Activated CD4-positive, alpha-beta T cell treated with anti-CD3 and anti-CD28 coated beads for 48 hours (primary cell): Measurements from ENCODE around the gene CYSTM1.
"Not testable (repeated sequence)": the region's sequence is repeated elsewhere in the genome, so short reads cannot be mapped to it uniquely, and the experiment has no call there.

Source experiments
- DNase-seq: peaks from one replicate; pipeline ENCODE4 v3.0.0-alpha.2; 2020

CYSTM1 gene

DNA sequence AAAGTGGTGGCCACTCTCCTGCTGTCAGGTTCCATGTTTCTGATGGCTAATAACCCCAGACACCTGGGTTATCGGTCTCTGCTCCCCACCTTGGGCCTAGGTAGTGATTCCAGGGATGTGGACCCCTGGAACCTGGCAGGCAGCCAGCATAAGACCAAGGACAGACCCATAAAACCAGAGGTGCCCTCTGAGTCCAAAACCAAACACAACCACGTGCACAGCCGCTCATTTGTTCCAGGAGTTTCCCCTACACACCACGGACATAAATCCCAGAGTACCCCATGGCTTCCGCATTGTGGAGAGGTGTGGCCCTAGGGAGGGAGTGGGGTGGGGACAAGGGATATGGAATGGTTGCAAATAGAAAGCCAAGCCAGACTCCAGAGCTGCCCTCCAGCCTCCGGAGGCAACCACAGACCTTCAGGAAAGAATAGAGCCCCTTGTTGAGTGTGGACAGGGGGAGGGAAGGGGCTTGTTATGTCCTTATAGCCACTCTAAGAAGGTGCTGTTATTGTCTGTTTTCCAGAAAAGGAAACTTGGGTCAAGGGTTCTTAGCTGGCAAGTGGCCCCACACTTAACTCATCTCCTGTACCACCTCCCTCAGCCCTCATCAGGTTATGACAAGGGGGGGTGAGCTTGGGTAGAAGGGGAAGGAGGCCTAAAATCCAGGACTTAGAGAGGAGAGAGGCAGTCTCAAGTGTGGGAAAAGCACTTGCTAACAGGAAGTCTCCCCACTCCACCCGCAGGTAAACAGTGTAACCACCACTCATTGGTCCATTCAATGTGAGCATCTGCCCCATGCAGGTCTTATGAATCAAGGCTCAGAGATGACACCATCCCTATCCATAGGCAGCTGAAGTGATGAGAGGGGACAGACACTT, 23.6 kb upstream of the CYSTM1 start:
- no peak for DNase-seq

DNA sequence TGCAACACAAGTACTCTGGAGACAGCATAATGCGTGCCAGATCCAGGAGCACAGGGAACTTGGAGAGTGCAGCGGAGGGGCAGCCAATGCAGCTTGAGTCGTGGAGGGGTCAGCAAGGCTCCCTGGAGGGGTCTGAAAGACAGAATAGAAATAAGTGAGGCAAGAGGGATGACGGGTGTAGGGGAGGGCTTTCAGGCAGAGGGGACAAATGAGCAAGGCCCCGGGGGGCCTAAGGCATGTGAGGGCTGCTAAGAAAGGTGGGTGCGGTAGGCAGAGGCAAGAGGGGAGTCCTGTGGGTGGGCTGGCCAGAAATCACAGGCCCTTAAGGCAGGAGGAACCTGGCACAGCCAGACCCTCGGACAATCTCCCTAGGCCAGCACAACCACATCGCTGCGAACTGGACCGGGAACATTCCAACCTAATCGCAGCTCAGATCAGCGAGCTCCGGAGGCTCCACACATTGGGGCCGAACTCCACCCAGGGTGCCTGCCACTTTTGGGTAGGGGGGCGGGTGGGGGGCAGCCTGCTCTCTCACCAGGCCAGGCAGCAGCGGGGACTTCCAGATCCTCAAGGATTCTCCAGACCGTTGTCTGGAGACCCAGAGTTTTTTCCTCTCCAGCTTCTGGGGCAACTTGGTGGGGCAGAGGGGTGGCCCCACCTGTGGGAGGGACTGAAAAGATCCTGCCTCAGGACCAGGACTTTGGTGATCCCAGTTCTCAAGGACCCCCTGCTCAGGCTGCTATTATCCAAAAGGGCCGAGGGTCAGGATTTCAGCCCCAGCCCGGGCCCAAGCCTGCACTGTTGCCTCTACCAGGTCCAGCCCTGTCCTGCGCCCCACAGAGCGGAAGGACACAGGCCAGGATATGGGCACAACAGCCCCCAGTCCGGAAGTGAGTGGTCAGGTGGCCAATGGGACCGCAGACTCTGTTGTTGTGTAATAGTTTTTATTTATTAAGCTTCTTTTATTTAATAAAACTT, 22.7 kb upstream of the CYSTM1 start:
- no peak for DNase-seq

DNA sequence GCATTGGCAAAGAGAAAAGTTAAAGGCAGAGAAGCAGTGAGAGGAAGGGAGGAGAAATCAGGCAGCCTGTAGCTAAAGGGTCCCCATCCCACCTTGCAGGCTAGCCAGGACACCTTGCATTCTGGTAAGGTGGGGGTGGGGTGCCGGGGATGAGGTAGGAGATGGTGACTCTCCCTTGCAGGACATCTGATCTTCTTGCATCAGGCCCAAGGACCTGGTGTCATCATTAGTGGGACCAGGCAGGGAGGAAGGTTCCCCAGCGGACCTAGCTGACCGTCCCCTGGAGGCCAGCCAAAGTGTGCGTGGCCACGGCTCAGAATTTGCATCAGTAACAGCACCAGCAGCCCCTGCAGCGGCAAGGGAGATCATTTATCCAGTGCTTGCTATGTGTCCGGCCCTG, 21.7 kb upstream of the CYSTM1 start:
- DNase-seq = no peak

DNA sequence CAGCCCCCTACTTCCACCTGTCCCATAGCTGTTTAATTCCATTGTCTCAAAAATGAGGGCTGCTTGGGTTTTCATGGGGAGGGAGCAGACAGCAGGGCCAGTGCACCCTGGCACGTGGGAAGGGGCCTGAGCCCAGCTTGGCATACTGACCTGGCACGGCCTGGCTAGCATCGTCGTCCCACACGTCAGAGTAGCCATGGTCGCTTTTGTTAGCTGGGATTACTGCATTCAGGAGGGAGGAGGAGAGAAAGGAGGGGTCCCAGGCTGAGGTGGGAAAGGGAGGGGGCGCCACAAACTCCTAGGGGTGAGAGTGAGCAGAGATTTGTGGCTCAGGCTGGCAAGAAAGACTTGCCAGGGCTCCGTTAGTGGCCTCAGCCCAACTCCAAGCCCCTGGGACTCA, 21.1 kb upstream of the CYSTM1 start:
- DNase-seq = no peak

DNA sequence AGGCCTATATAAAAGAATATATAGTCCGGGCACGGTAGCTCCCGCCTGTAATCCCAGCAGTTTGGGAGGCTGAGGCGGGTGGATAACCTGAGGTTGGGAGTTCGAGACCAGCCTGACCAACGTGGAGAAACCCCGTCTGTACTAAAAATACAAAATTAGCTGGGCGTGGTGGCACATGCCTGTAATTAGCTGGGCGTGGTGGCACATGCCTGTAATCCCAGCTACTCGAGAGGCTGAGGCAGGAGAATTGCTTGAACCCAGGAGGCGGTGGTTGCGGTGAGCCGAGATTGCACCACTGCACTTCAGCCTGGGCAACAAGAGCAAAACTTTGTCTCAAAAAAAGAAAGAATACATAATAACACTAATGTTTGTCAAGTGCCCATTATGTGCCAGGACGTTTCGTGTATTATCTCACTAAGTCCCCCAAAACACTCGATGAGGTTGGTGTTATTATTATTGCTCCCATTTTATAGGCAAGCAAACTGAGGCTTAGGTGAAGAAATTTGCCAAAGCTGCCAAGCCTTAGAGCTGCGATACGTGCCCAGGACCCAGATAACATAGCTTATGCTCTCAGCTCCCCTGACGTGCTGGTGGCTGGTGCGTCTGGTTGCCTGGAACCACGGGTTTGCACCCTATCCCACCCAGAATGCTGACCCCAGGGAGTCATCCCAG, 20.1 kb upstream of the CYSTM1 start:
- DNase-seq = not testable (repeated sequence)

DNA sequence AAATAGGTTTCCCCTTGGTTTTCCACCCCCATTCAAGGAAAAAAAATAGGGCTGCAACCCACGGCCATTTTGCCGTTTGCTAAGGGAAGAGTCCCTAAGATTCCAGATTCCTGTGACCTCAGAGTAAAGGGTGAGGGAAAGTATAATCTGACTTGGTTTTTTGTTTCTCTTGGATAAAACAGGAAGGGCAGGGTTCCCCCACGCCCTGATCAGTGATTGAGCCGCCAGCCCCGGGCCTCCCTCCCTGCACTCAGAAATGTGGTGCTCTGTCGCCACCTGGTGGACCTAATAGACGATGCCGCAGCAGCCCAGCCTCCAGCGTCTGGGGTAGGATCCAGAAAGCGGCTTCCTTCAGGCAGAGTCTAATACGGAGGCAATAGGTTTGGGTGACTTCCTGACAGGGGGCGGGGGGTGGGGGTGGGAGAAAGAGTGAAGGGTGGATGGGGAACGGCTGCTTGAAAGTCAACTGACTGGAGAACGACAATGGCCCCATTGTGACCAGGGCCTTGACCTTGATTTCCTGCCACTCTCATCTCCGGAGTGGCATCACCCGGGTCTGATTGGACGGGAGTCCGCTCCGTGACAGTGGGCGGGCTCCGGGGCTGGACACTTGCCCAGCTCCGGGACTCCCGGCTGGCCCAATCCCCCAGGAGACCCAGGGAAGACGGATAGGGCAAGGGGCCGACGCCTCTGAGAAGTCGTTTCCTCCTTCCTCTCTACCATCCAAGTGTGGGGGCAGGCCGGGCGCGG, 17.8 kb upstream of the CYSTM1 start:
- peak; percentile 92 for DNase-seq

DNA sequence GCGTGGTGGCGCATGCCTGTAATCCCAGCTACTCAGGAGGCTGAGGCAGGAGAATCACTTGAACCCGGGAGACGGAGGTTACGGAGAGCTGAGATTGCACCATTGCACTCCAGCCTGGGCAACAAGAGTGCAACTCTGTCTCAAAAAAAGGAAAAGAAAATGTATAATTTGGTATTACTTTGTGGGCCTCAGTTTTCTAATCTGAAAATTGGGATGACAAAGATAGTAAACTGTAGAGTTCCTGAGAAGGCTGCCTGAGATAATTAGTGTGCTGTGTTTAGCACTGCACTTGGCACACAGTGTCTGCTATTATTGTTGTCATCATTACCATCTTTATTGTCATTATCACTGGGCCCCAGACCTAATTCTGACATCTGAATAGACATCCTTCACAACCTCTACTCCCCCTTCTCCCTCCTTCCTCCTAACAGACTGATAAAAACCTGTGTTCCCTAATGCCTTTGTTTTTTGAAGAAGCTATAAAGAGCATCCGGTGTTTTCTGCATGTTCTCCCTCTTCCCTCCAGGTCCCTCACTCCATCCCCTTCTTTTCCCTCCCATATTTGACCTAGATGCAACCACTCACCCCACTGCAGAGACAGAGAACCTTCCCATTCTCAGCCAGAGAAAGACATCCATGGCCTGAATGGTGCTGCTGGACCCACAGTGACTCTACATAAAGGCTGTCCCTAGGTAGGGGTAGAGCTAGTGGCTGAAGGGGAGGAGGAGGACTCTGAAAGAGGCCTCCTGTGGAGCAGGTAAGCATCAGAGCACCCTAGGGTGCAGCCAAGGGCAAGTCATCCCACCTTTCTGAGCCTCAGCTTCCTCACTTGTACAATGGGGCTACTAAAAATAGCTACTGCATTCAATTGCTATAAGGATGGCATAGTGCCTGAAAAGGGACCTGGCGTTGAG, 15.7 kb upstream of the CYSTM1 start:
- DNase-seq = no peak

DNA sequence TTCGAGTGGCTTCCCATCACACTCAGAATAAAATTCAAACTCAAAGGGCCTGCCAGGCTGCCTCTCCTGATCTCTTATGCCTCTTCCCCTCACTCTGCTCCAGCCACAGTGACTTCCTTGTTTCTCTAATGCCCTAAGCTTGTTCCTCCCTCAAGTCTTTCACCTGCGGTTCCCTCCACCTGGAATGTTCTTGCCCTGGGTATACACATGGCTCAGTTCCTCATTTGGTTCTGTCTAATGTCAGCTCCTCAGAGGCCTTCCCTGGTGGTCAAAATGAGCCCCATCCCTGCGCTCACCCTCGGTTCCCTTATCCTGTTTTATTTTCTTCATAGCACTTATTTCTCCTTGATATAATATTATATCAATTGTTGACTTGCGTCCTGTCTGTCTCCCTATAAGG, 12.7 kb upstream of the CYSTM1 start:
- DNase-seq = no peak

DNA sequence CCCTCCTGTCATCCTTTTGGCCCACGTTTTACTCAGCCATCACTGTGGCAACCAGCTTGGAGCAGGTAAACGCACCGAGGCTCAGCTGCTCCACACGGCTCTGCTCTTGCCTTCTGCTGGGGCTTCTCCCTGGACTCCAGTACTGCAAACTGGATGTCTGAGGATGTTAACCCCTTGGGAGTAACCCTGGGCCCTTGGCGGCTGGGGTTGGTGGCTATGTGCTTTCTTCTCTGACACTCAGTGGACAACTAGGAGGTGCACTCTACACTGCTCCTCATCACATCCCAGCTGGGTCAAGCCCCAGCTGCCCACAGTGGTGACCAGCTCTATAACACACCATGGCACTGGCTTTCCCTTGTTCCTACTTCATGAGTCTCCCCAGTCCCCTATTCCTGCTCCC, 12.2 kb upstream of the CYSTM1 start:
- DNase-seq = no peak

DNA sequence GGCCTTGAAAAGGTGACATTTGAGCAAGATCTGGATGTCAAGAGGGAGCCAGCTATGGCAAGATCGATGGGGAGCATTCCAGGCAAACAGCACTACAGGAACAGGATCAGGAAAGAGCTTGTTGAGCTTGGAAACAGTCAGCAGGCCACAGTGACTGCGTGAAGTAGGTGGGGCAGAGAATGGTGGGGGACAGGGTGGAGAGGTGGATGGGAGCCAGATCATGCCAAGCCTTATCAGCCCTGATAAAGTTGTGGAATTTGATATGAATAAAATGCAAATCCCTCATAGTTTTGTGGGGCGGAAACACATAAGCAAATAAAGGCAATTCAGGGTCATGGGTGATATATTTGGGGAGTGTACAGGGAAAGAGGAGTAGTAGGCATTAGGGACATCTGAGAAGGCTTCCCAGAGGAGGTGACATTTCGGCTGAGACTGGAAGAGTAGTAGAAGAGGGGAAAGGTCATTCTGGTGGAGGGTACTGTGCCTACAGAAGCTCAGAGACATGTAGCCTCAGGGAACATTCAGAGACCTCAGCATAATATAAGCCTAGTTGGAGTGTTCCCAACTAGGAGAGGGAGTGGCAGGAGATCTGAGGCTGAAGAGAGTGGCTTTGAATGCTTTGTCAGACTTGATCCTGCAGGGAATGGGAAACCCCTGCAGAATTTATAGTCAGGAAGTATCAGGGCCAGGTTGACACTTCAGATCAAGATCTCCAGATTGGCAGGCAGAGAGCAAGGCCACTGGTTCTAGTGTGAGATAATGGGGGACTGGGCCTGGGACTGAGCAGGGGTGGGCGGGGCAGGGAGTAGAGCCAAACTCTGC, 9.7 kb upstream of the CYSTM1 start:
- DNase-seq = no peak

DNA sequence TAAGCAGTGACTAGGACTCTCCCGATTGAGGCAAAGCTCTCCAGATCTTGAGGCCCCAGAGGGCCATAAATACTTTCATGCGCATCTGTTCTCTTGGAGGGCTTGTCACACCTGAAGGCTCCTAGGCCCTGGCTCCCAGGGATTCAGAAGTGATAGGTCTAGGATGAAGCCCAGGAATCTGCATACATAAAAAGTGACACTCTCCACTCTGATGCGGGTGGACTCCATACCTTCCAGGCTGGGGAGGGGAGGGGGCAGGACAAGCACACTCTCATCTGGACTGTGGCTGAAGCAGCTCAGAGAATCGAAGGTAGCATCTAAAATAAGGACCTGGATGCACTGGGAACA, 9.1 kb upstream of the CYSTM1 start:
- no peak for DNase-seq

DNA sequence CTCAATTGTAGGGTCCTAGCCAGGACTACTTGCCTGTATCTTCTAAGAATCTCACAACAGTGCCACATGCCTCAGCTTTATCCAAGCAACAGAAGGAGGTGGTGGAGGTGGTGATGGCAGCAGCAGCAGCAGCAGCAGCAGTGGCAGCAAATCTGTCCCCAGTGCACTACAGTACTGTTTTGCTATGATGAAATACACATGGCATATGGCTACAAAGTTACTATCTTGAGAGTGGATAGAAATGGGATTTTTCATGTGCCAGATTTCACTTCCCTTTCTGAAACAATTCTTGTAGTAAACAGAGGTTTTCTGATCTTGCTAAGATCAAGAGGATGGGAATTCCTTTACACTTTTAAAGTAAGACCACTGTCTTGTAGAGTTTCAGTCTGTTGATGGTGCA, 8.1 kb upstream of the CYSTM1 start:
- DNase-seq = no peak

DNA sequence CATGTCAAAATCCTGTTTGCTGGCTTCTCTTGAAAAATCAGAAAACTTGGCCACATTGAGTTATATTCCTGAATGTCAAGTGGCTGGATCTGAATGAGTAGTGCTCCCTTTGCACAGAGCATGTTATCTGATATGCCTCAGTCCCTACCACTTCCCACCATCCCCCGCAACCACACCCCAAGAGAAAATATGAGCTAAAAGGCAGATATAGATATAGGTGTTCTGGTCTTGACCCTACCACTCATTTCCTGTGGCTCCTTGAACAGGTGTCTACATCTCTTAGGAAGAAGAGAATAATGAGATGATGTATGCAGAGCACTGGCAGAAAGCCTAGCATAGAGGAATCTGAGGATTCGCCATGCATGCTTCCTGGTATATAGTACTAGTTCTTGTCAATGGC, 6.6 kb upstream of the CYSTM1 start:
- DNase-seq = no peak

DNA sequence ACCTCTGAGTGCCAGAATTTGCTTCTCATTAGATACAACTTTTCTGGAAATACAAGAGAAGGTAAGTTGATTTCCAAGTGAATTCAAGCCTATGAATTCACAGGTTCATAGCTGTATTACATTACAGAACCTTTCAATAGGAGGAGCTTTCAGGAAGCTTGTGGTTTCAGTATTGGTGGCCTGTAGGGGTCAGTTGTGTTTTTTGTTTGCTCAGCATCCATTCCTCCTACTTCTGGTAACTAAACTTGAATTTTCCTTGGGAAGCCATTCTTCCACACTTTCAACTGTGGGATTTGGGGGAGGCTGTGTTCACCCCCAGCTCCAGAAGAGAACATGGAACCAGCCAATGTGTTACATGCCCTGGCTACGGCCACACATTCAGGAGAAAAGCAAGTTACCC, 5.6 kb upstream of the CYSTM1 start:
- no peak for DNase-seq

DNA sequence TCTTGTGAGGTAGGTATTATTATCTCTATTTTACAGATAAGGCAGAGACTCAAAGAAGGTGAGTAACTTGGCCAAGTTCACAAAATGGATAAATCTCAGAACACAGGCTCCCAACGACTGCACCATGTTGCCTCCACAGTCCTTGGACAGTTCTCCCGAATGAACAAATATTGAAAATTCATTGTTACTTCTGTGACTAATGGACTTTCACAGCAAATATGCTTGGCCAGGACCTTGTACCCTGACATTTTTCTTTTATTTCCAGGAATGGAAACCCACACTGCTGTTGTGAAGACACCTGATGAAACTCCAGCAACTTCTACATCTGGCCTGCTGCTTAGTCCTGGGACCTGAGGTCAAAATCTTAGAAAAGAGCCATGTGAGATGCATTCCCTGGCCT, 2.5 kb upstream of the CYSTM1 start:
- DNase-seq = no peak

DNA sequence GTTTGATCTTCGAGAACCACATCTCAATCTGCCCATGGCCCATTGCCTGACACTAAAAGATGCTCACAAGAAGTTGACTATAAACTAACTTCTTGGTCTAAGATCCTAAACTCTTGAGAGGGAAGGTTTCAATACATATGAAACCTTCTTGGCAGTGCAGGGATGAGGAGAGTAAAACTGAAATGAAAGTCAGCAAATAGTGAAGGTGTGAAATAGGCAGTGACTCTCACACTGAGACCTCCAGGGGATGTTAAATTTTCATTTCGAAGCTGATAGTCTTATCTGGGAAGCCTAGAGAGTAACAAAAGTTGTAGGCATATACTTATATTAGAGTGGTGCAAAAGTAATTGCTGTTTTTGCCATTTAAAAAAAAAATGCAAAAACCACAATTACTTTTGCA, 974 bp upstream of the CYSTM1 start:
- DNase-seq = no peak

DNA sequence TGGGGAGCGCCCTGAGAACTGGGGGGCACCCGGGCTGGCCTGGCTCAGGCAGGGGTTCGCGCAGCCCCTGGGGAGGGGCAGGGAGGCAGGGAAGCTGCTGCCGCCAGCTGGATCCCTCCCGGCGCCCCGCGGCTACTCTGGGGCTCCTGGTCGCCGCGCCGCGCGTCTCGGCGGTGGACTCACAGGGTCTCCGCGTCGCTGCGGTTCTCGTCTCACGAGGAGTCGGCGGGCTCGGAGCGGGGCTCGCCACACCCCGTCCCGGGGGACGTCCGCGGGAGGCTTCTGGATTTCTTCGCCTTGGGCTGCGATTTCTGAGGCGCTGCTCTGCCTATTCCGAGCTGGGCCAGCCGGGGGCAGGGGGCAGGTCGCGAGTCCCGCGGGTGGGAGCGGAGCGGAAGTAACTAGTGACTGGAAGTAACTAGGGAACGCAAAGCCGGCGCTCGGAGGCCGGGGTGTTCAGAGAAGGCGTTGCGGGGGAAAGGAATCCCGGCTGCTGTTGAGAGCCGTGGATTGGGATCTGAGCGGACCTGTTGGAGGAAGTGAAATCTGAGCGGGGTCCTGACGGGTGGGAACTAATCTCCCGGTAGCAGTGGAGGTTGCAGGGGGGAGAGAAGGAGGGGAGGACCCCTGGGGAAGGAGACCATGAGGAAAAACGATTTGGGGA, 511 bp downstream of the CYSTM1 start:
- peak; percentile 77 for DNase-seq

DNA sequence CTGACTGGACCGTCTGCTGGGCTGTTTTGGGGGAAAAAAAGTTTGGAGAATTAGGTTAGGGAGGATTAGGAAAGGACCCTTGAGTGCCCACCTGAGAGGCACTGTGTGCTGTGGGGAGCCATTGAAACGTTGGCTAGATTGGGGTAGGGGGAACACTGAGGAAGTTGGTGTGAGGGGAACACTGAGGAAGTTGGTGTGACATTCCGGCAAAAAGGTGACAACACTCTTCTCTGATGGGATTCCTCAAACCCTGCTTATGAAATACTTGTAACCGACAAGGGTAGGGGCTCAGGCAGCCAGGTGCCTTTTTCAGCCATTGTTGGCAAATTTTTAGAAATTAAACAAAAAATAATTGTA, 1.0 kb downstream of the CYSTM1 start:
- DNase-seq = no peak

DNA sequence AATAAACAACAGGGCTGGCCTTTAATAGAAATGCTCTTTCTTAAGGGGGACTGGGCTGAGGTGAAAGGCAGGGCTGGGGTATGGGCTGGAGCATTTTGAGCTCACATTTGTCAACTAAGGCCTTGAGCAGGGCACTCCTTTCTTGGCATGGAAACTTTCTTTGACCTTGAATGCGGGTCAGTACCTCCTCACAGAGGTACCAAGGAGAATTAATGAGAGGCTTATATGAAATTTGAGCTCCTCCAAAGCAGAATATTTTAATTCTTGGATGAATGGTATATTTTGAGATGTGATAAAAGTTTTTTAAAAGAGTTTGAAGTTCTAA, 3.1 kb downstream of the CYSTM1 start:
- no peak for DNase-seq

DNA sequence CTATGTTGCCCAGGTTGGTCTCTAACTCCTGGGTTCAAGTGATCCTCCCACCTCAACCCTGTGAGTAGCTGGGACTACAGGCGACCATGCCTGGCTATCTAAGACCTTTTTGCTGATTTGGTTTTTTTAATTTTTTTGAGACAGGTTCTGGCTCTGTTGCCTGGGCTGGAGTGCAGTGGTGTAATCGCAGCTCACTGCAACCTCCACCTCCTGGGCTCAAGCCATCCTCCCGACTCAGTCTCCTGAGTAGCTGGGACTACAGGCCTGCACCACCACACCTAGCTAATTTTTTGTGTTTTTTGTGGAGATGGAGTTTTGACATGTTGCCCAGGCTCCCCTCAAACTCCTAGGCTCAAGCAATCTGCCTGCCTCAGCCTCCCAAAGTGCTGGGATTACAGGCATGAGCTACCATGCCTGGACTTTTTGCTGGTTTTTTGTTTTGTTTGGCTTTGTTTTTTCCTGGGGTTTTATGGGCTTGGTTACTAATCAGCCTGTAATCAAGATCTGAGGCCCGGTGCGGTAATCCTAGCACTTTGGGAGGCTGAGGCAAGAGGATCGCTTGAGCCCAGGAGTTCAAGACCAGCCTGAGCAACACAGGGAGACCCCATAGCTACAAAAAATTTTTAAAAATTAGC, 3.6 kb downstream of the CYSTM1 start:
- no peak for DNase-seq
